HG02981 (cell line): Measurements from ENCODE around the gene XPO1.
"Not testable (repeated sequence)": the region's sequence is repeated elsewhere in the genome, so short reads cannot be mapped to it uniquely, and the experiment has no call there.

Experiments
- ATAC-seq: cut with Tn5 transposase; IDR thresholded peaks from one replicate; pipeline ENCODE4 v1.9.1; 2021; ENCODE audit warnings: mild to moderate bottlenecking, moderate library complexity; ENCODE audit not compliant: unreplicated experiment

The XPO1 gene

DNA sequence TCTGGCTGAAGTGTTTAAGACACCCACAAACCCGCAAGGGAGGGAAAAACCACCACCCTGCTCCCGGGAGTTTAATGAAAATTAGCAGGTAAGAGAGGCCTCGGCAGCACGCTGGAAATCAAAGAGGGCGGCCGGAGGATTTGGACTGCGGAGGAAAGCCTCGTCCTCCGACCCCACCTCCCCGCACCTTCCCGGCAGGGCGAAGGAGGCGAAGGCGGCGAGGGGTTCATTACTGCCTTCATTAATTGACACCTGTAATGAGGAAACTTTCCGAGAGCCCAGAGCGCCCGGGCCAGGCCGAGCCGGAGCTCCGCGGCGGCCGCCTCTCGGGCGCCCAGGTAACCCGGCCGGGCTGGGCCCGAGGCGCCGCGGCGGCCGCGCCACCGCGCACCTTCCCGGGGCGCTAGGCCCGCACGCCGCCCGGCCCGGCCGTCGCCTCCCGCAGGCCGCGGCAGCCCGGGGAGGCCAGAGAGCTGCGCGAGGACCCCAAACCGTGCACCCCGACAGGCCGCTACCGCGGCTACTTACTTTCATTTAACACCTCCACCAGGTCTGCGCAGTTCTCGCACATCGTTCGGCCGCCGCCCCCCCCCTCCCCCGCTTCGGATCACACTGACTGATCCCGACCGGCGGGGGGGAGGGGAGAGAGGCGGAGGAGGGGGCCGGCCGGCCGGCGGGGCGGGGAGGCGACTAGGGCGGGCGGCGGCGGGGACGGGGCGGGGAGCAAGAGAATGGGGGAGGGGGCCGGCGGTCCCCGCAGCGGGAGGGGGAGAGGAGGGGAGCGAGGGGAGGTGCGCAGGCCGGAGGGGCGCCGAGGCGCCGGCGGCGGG is 67.8 kb downstream of the XPO1 start:
- peak; percentile 17 for ATAC-seq

DNA sequence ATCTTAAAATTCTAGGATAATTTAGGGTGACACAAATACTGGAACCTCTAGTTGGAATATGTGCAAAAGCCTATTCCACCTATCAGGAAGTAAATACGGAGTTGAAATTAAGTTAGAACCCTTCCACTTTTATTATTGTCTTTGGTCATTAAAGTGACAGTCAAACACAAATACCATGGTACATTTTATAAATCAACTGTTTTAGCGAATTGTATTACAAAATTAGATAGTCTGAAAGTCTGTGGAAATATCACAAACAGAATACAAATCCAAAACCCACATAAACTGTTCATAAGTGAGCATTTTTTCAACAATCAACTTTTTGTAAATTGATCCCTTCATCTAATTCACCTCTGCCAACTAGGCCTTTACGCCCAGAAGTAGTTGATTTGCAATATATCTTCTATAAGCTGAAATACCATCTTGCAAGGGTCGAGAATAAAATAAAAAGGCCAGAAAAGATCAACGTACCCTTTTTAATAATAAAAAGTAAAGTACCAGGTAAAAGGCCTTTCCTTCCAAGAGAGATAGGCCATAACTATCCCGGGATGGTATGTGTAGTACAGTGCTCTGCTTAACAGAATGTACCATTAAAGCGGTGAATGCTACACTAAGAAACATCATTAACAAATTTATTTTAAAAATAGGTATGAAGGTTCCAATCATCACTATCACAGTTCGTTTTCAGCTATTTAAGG is 68.6 kb downstream of the XPO1 start:
- no peak for ATAC-seq

DNA sequence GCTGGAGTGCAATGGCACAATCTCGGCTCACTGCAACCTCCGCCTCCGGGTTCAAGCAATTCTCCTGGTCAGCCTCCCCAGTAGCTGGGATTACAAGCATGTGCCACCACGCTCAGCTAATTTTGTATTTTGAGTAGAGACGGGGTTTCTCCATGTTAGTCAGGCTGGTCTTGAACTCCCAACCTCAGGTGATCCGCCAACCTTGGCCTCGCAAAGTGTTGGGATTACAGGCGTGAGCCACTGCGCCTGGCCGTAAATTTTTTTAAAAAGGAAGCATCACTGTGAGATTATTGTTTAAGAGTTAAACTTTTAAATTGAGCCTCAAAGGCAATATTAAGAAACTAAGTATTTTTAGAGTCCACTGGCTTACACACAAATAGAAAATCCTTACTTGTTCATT is 69.9 kb downstream of the XPO1 start:
- ATAC-seq = not testable (repeated sequence)

- no peak for ATAC-seq
Observed at GRCh38 chr2:61465045-61465444, 73.1 kb downstream of the XPO1 start.

DNA sequence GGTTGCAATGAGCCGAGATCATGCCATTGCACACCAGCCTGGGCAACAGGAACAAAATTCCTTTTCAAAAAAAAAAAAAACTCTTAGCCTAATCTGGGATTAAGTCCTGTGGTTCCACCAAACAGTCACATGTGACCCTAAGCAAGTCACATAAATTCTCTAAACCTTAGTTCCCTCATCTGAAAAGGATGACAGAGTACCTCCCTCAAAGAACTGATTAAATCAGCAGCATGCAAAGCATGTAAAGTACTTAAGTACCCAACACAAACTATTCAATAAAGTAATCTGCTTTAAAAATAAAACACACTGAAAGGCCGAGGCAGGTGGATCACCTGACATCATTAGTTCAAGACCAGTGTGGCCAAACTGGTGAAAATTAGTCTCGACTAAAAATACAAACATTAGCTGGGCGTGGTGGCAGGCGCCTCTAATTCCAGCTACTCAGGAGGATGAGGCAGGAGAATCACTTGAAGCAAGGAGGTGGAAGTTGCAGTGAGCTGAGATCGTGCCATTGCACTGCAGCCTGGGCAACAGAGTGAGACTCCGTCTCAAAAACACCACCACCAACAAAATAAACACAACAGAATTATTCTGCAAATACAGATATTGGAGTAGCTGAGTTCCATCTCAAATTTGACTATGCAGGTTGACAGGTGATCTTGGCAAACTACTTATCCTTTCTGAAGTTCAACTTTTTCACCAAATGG is 74.2 kb downstream of the XPO1 start:
- no peak for ATAC-seq

- no peak for ATAC-seq
Observed at GRCh38 chr2:61461404-61461803, 76.8 kb downstream of the XPO1 start.

GRCh38 chr2:61460163-61460562 is 78.0 kb downstream of the XPO1 start:
- no peak for ATAC-seq

GRCh38 chr2:61456746-61457420 is 81.3 kb downstream of the XPO1 start:
- ATAC-seq = no peak

GRCh38 chr2:61456070-61456745 is 81.9 kb downstream of the XPO1 start:
- no peak for ATAC-seq

DNA sequence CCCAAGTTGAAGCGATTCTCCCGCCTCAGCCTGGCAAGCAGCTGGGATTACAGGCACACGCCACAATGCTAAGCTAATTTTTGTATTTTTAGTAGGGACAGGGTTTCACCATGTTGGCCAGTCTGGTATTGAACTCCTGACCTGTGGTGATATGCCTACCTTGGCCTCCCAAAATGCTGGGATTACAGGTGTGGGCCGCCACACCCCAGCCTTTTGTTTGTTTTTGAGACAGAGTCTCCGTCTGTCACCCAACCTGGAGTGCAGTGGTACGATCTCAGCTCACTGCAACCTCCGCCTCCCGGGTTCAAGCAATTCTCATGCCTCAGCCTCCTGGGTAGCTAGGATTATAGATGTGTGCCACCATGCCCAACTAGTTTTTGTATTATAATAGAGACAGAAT is 83.2 kb downstream of the XPO1 start:
- not testable (repeated sequence) for ATAC-seq

DNA sequence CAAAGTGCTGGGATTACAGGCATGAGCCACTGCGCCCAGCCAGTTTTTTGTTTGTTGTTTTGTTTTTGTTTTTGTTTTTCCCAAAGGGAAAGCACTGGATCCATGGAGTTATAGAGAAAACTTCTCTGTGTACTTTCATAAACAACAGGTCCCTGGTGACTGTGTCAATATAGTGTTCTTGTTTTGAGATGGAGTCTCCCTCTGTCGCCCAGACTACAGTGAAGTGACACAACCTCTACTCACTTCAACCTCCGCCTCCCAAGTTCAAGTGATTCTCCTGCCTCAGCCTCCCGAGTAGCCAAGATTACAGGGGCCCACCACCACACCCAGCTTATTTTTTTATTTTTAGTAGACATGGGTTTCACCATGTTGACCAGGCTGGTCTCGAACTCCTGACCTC is 83.8 kb downstream of the XPO1 start:
- no peak for ATAC-seq

DNA sequence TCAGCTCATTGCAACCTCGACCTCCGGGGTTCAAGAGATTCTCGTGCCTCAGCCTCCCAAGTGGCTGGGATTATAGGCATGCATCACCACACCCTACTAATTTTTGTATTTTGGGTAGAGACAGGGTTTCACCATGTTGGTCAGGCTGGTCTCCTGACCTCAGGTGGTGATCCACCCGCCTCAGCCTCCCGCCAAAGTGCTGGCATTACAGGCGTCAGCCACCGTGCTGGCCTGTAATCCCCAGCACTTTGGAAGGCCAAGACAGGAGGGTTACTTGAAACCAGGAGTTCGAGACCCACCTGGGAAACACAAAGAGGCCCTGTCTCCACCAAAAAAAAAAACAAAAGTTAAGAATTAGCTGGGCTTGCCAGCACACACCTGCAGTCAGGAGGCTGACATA is 85.8 kb downstream of the XPO1 start:
- no peak for ATAC-seq

GRCh38 chr2:61451178-61451577 is 87.0 kb downstream of the XPO1 start:
- ATAC-seq = no peak

DNA sequence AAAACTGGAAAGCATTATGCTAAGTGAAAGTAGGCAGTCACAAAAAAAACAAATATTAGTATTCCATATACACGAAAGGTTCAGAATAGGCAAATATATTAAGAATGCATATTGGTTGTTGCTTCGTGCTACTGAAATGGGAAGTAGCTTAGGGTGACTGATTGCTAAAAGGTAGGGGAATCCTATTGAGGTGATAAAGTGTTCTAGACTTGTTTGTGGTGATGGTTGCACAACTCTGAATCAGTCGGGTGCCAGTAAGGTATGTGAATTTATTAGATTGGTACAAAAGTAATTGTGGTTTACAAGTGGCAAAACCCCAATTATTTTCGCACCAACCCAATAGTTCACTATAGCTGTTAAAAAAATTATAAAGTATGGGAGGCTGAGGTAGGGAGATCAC is 88.0 kb downstream of the XPO1 start:
- peak; percentile 60 for ATAC-seq

- ATAC-seq = no peak
Observed at GRCh38 chr2:61448229-61448628, 89.9 kb downstream of the XPO1 start.

GRCh38 chr2:61446971-61447370 is 91.2 kb downstream of the XPO1 start:
- ATAC-seq = not testable (repeated sequence)

GRCh38 chr2:61443342-61444041 is 94.7 kb downstream of the XPO1 start:
- peak; percentile 89 for ATAC-seq

DNA sequence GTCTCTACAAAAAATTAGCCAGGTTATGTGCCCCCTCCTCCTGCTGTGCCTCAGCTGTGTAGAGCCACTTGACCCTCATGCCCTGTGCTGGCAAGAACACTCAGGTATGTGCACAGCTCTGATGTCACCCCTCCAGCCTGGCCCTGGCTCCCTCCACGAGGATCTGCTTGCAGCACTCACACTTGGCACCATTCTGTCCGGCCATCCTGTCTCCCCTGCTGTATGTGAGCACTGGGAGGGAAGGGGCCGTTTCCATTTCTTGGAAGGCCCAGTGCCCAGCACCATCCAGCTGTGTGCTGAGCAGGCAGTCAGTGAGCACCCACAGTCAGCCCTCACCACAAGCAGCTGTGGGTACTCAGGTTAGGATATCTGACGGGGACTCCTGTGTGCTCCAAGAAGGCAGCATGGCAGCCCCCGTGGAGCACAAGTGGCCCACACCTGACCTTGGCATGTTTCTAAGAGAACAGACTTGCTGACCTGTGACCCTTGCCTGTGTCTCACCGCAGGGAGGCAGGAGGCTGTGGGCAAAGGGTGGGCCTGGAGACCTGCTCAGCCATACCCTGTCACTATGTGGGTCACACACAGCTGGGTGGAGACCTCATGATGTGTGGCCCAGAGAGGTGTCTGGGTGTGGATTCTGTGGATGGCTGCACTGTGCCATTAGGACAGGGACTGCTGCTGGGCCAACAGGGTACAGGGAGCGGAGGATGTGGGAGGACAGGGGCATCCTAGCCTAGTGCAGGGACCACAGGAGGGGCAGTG is 98.7 kb downstream of the XPO1 start:
- no peak for ATAC-seq

DNA sequence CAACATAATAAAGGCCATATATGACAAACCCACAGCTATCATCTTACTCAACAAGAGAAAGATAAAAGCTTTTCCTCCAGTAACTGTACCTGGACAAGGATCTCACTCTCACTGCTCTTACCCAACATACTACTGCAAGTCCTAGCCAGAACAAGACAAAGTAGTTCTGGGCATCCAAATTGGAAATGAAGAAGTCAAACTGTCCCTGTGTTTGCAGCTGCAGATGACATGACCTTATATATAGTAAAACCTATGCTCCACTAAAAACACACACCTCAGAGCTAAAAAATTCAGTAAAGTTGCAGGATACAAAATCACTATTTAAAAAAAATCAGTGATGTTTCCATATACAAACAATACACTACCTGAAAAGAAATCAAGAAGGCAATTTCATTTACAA is 99.5 kb downstream of the XPO1 start:
- ATAC-seq = no peak
